ENCODE results near the gene SMS. TPM values are rescaled to one million over a fixed set of nuclear protein-coding genes. Genes with fewer than 3 reads are reported as not detected.

The SMS gene
- total and polyA plus RNA-seq, 8 donors = 9.6 to 75.8 (median 46.3) TPM

- DNase-seq = peak in 1 of 2 donors; percentile 32
- Histone ChIP-seq H3K36me3 (no peaks in the 10 kb centered on the region), H3K4me1 (no peaks in the 10 kb centered on the region), H3K9me3 (peaks cover 0 to 4% (median 0%) of the 10 kb centered on the region in 4 donors), H3K27me3 (no peaks in the 10 kb centered on the region), H3K4me3 (no peak overlapping the region), H3K27ac (no peak overlapping the region)
- TF ChIP-seq, protein P1, sequence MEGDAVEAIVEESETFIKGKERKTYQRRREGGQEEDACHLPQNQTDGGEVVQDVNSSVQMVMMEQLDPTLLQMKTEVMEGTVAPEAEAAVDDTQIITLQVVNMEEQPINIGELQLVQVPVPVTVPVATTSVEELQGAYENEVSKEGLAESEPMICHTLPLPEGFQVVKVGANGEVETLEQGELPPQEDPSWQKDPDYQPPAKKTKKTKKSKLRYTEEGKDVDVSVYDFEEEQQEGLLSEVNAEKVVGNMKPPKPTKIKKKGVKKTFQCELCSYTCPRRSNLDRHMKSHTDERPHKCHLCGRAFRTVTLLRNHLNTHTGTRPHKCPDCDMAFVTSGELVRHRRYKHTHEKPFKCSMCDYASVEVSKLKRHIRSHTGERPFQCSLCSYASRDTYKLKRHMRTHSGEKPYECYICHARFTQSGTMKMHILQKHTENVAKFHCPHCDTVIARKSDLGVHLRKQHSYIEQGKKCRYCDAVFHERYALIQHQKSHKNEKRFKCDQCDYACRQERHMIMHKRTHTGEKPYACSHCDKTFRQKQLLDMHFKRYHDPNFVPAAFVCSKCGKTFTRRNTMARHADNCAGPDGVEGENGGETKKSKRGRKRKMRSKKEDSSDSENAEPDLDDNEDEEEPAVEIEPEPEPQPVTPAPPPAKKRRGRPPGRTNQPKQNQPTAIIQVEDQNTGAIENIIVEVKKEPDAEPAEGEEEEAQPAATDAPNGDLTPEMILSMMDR (IDR thresholded peaks at IDR 0.05) = no peak
- no peak for TF ChIP-seq EP300 (IDR thresholded peaks at IDR 0.05)
- intact Hi-C loops (cut with DNase I; ENCODE audit: low total_unique reads) = no loop called here
- WGBS, 5 donors = 42 to 72% (median 44%) methylated on average over 1 of the region's 1 CpG
Observed at GRCh38 chrX:21907260-21907659, 33.2 kb upstream of the SMS start.

DNA sequence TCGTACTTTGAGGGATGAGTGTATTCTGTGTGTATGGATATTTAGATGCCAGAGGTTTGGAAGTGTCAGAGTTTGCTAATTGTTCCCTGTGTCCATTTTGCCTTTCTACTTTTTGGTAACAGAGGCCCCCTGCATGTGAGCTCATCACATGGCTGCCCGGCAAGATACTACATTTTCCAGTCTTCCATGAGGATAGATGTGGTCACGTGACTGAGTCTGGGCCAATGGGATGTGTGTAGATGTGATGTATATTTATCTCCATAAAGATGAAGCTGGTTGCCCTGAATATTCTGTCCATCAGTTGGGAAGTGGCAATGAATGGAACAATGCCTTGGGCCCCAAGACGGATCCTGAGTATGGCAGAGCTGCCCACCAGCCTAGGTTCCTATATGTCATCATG, 29.0 kb upstream of the SMS start:
- no peaks in the 10 kb centered on the region for H3K36me3 ChIP-seq
- intact Hi-C loops (cut with DNase I; ENCODE audit: low total_unique reads) = no loop called here
- H3K27ac ChIP-seq = no peak overlapping the region
- no peak overlapping the region for H3K4me3 ChIP-seq
- H3K4me1 ChIP-seq = no peaks in the 10 kb centered on the region
- WGBS, 5 donors = 86 to 100% (median 93%) methylated on average over 4 of the region's 4 CpGs
- TF ChIP-seq, protein P1 (IDR thresholded peaks at IDR 0.05) = no peak
- TF ChIP-seq POLR2AphosphoS5 (IDR thresholded peaks at IDR 0.05) (no peak), EP300 (IDR thresholded peaks at IDR 0.05) (no peak), POLR2A (IDR thresholded peaks at IDR 0.05) (no peak)
- H3K27me3 ChIP-seq = no peaks in the 10 kb centered on the region
- DNase-seq = no peak
- H3K9me3 ChIP-seq = peaks cover 0 to 4% (median 0%) of the 10 kb centered on the region in 4 donors

DNA sequence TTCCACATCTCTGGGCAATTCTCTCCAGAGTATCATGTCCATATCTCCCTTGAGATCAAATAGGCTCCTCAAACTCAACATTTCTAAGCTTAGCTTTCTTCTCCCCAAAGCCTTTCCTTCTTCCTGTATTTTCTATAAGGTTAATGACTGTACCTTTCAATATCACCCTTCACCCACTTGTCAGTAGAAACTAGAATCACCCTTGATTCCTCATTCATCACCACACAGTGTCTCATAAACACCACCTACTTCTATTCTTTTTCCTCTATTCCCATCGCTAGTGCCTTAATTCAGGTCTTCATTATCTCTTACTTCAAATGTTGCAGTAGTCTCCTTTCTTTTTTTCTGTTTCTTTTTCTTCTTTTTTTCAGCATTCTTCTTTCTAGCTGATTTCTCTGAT, 28.3 kb upstream of the SMS start:
- no peak for DNase-seq
- 70 to 100% (median 88%) methylated on average over 1 of the region's 1 CpG for WGBS, 5 donors
- TF ChIP-seq POLR2A (IDR thresholded peaks at IDR 0.05) (no peak), POLR2AphosphoS5 (IDR thresholded peaks at IDR 0.05) (no peak), EP300 (IDR thresholded peaks at IDR 0.05) (no peak)
- TF ChIP-seq, protein P1 (IDR thresholded peaks at IDR 0.05) = no peak
- H3K36me3 ChIP-seq = no peaks in the 10 kb centered on the region
- H3K27me3 ChIP-seq = no peaks in the 10 kb centered on the region
- H3K4me3 ChIP-seq = no peak overlapping the region
- no peaks in the 10 kb centered on the region for H3K4me1 ChIP-seq
- H3K9me3 ChIP-seq = peaks cover 0 to 4% (median 0%) of the 10 kb centered on the region in 4 donors
- intact Hi-C loops (cut with DNase I; ENCODE audit: low total_unique reads) = no loop called here
- H3K27ac ChIP-seq = no peak overlapping the region

GRCh38 chrX:21912989-21913388, 27.5 kb upstream of the SMS start:
- TF ChIP-seq, protein P1 (IDR thresholded peaks at IDR 0.05) = no peak
- TF ChIP-seq POLR2A (IDR thresholded peaks at IDR 0.05) = no peak
- no peak for TF ChIP-seq EP300 (IDR thresholded peaks at IDR 0.05)
- no peak for TF ChIP-seq POLR2AphosphoS5 (IDR thresholded peaks at IDR 0.05)
- Histone ChIP-seq H3K9me3 (peaks cover 0 to 5% (median under 1%) of the 10 kb centered on the region in 4 donors), H3K4me3 (no peak overlapping the region), H3K4me1 (no peaks in the 10 kb centered on the region), H3K36me3 (no peaks in the 10 kb centered on the region), H3K27me3 (no peaks in the 10 kb centered on the region), H3K27ac (no peak overlapping the region)
- WGBS, 5 donors = 85 to 100% (median 97%) methylated on average over 4 of the region's 4 CpGs
- intact Hi-C loops (cut with DNase I; ENCODE audit: low total_unique reads) = no loop called here
- DNase-seq = no peak

Data from stomach (tissue), 9 donors.